Measurements from ENCODE around the gene CSNK1D.
A peak's percentile ranks its signal among the peaks of the same experiment; 100 is the strongest.
"Not testable (repeated sequence)": the region's sequence is repeated elsewhere in the genome, so short reads cannot be mapped to it uniquely, and the experiment has no call there.

CSNK1D gene

DNA sequence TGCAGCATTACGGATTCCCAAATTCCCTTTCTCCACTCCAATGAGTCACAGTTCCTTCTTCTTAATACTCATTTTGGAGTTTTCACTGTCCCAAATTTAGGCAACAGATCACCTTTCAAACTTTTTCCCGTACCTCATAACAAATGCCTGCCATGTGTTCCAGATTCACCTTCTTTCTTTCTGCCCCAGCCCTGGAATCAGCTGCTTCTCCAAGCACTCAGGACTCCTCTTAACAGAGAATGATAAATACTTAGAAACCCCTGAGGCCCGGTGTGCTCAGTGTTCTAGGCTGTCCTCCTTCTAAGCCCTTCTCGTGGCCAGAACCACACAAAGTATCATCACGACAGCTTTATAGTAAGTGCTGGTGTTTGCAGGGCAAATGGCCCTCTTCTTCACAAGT is 14.9 kb downstream of the CSNK1D start:
- H3K27ac ChIP-seq: no peak overlapping the region

DNA sequence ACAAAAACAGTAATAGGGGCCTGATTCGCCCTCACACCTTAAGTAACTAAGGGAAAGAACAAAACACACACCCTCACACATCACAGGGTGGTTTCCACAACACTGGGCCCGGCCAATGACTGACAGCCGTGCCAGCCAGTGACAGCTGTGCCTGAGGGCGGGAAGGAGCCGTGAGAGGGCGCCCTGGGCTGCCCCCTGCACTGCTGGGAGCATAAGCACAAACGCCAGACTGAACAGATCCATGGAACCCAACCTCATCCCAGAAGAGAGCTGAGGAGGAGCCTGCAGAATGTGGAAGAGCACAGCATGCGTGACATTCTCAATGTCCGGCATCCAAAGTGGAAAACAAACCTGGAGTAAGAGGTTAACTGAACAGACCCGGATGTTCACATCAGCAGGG is 16.0 kb downstream of the CSNK1D start:
- Histone ChIP-seq H3K4me3 (no peak overlapping the region), H3K27ac (peak overlapping the region in 3 of 21 experiments; percentile 7 to 45 (median 28))

More for the DNA sequence above, 14.9 kb downstream of the CSNK1D start:
- H3K4me3 ChIP-seq: no peak overlapping the region

DNA sequence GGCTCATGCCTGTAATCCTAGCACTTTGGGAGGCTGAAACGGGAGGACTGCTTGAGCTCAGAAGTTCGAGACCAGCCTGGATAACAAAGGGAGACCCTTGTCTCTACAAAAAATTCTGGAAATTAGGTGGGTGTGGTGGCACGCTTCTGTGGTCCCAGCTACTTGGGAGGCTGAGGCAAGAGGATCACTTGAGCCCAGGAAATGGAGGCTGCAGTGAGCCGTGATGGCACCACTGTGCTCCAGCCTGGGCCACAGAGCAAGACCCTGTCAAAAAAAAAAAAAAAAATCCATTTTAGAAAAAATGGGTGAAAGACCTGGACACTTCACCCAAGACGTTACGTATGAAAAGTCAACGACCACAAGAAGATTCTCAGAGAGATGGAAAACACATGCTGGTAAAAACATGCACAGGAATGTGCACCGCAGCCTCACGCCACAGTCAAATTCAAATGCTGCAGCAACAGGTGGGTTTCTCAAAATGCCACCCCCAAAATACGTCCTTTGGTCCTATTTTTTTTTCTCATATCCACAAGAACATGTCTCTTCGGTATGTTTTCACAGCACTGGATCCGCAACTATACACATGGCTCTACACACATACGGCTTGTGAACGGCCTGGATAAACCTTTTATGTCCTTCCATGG is 17.1 kb downstream of the CSNK1D start:
- no peak overlapping the region for H3K4me3 ChIP-seq
- H3K27ac ChIP-seq: no peak overlapping the region

DNA sequence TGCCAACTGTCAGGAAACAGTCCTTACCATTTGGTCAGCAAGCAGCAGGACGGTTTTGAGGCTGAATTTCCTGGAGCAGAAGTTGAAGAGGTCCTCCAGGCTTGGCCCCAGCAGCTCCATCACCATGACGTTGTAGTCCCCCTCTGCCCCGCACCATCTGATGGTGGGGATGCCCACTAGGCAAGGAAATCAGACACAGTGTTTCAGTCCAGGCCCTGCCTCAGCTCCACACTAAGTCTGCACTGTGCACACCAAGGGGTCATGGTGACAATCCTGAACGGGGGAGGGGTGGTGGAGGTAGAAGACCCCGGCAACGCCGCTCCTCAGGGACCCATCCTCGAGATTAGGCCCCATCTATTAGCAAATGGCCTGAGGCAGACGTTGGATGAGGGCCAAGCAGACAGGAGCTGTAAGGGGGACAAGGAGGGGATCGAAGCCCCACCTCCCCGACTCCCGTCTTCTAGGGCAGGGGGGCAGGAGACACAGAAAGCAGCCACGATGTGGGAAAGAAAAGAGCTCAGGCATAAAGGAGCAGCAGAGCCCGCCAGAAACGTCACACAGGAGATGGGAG is 18.0 kb downstream of the CSNK1D start:
- Histone ChIP-seq H3K27ac (no peak overlapping the region), H3K4me3 (no peak overlapping the region)

DNA sequence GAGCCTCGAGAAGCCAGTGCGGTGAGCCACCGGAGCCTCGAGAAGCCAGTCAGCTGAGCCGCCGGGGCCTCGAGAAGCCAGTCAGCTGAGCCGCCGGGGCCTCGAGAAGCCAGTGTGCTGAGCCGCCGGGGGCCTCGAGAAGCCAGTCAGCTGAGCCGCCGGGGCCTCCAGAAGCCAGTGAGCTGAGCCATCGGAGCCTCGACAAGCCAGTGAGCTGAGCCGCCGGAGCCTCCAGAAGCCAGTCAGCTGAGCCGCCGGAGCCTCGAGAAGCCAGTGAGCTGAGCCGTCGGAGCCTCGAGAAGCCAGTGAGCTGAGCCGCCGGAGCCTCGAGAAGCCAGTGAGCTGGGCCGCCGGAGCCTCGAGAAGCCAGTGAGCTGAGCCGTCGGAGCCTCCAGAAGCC is 18.8 kb downstream of the CSNK1D start:
- not testable (repeated sequence) for H3K27ac ChIP-seq, H3K4me3 ChIP-seq

DNA sequence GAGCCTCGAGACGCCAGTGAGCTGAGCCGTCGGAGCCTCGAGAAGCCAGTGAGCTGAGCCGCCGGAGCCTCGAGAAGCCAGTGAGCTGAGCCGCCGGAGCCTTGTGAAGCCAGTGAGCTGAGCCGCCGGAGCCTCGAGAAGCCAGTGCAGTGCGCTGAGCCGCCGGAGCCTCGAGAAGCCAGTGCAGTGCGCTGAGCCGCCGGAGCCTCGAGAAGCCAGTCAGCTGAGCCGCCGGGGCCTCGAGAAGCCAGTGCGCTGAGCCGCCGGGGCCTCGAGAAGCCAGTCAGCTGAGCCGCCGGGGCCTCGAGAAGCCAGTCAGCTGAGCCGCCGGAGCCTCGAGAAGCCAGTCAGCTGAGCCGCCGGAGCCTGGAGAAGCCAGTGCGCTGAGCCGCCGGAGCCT is 19.4 kb downstream of the CSNK1D start:
- H3K4me3 ChIP-seq, H3K27ac ChIP-seq: not testable (repeated sequence)

DNA sequence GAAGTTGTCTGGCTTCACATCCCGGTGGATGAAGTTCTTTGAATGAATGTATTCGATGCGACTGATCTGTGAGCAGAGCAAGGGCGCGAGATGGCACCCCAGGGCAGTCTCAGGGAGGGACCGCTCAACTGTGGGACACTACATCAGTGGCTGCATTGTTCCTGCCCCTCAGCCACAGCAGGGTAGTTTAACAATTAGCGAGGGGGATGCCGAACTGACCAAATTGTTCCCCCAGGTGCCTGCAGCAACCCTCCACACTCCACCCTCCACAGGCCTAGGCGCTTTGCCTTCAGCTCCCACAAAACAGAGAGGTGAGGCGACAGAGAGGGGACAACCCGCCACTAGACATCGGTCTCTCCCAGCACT is 20.3 kb downstream of the CSNK1D start:
- H3K27ac ChIP-seq: no peak overlapping the region

DNA sequence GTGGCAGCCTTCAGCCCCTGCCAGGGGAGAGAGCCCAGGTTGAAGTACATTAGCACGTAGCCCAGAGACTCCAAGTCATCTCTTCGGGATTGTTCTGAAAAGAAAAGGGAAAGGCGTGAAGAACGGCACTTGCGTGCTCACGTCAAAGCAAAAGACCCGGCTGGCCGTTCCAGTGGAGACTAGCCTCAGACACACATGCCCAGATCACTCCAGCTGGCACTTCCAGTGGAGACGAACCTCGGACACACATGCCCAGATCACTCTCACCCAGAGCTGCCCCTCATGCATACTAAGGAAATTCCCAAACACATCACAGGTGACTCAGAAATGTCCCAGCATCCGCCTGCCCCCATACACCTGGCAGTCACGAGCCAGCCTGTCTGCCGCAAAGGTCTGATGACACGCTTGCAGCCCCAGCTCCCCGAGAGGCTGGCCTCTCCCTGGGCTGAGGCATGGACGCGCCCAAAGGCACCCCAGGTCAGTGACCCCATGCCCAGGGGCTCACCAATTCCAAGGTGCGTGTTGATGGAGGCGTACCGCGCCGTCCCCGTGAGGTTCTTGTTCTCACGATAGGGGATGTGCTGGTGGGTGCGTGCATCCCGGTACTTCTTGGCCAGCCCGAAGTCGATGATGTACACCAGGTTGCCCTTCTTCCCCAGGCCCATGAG is 20.9 kb downstream of the CSNK1D start:
- Histone ChIP-seq H3K27ac (no peak overlapping the region), H3K4me3 (no peak overlapping the region)

More for the DNA sequence above, 20.3 kb downstream of the CSNK1D start:
- no peak overlapping the region for H3K4me3 ChIP-seq

DNA sequence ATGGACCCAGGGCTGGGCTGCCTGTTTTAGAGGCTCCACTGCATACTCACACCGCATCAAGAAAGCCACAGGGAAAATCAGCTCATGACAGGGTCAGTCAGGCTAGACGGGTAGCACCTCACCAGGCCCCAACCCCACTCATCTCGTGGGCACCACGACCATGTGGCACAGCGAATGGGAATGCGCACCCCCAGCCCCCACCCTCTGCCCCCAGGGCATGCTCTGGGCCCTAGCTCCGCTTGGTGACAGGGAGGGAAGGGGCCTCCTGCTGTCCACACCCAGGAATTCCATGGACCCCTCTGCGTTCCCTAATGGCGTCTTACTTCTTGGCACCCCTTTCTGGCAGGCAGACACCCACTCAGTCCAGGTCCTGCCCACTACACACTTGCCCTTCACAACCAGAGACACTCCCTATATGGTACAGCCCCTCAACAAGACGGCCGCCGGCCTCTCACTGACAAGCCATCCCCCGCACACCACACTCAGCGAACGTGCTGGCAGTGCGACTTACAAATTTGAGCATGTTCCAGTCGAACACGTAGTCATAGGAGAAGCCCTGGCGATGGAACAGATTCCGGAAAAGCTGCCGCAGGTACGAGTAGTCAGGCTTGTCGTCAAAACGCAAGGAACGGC is 22.5 kb downstream of the CSNK1D start:
- no peak overlapping the region for H3K4me3 ChIP-seq

DNA sequence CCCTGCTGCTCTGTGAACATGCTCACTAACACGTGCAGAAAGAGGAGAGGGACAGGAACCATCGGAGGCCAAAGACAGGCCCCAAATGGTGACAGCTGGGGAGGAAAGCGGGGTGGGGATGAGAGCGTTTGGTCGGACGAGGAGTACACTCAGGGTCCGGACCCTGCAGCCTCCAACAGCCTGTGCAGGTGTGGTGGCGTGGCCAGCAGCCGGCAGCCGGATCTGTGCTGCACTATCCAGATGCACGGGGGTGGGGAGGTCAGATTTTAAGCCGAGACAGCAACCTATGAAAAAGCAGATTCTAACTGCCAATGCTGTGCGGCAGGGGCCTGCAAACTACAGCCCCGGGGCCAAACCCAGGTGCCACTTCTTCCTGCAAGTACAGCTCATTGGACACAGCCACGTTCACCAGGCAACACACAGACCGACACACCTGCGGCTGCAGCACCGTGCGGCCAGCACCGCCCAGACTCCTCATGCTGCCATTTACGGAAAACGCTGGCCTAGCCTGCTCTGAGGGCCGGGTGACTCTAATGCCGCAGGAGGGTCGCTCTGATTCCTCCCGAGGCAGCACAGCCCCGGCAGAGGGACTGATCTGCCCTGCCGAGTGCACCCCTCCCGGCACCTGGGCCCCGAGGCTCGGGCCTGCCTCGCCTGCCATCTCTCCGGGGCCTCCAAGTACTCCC is 23.5 kb downstream of the CSNK1D start:
- H3K4me3 ChIP-seq: no peak overlapping the region
- H3K27ac ChIP-seq: no peak overlapping the region

More for the DNA sequence above, 22.5 kb downstream of the CSNK1D start:
- H3K27ac ChIP-seq: no peak overlapping the region

DNA sequence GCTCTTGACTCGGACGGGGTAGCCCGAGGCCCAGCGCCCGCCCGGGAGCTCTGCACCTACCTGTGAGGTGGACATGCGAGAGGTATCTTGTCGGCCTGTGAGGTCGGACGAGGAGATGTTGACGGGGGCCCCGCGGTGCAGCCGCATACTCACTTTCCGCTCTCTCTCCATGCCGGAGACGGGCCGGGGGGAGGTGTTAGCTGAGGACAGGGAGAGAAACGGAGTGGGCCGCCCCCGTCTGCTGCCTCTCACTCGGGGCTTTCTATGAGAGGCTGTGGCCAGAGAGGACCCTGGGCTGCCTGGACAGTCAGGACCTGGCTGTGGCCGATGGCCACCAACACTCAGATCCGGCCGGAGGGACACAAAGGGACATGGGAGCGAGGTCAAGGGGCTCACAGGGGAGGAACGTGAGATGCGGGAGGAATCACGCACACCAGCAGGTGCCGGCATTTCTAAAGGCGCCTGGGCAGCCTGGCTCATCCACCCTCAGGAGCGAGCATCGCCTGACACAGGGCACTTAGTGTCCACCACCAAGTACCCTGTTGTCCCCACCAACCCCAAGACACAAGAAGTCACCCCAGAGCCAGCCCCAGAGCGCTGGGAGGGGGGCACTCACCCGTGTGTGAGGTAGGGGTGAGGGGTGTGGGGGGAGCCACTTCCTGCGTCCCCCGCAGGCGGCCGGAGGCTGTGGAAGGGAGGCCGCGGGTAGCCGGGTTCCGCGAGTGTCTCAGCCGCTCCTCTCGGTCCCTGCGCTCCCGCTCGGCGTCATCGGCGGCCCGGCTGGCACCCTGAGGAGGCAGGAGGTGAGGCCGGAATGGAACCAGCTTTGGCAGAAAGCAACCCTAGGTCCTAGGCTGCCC is 24.5 kb downstream of the CSNK1D start:
- H3K4me3 ChIP-seq: no peak overlapping the region
- H3K27ac ChIP-seq: no peak overlapping the region

DNA sequence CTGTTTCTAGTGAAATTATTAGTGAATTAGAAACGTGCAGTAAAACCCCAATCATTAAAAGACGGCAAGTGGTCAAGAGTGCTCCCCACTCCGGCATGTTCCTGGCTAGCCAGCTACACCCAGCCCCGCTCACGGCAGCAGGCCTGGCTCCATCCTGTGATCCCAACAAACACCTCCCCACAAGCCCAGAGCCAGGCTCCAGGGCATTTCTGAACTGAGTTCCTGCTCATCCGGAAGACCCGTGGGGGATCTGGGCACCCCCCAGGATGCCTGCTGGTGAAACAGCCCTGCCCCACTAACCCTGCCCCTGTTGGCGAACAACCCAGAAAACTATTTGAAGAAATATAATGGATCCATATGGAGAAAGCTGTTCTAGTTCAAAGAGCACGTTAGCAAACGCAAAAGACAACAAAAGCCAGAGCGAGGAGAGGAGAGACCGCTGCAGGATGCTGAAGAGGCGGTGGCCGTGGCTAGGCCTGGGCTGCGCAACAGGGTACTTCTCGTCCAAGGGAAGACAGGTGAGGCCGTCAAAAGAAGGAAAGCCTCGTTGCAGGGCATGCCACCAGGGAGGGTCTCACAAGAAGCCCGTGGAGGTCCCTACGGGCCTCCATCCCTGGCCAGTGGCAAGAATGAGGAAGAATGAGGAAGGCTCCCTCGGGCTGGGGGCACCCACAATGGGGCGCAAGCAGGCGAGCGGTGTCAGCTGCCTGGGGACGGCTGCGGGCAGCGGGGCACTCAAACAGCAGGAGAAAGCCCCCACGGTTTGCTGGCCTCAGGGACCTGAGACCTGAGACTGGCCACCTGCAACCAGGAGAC is 25.4 kb downstream of the CSNK1D start:
- H3K4me3 ChIP-seq: no peak overlapping the region
- H3K27ac ChIP-seq: peak overlapping the region in 3 of 21 experiments; percentile 72 to 82 (median 81)

DNA sequence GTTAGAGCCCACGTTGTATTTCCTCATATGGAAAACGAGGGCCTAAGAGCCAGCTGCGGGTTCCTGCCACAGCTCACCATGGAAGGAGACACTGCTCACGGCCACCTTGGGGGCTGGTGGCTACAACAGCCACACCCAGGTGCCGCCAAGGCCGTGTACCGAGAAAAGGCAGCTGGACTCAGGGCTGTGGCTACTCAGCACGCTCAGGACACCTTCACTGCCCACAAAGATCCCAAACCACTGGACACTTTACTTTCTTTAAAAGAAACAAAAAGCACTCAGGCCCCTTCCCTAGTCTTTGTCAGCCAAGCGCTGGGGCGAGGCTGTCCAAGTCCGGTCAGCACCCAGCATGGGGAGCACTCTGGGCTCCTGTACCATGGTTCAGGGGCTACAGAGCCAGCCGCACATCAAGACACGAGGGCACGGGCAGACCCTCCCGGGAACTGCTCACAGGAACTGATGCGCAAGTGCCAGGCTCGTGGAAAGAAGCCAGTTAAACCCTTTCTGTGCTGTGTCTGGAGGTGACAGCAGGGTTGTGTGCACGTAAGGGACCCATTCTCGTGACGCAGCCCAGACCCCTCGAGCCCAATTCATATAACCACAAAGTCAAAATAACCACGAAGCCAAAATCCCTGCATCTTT is 26.2 kb downstream of the CSNK1D start:
- Histone ChIP-seq H3K27ac (peak overlapping the region in 14 of 21 experiments; percentile 16 to 82 (median 60)), H3K4me3 (no peak overlapping the region)

DNA sequence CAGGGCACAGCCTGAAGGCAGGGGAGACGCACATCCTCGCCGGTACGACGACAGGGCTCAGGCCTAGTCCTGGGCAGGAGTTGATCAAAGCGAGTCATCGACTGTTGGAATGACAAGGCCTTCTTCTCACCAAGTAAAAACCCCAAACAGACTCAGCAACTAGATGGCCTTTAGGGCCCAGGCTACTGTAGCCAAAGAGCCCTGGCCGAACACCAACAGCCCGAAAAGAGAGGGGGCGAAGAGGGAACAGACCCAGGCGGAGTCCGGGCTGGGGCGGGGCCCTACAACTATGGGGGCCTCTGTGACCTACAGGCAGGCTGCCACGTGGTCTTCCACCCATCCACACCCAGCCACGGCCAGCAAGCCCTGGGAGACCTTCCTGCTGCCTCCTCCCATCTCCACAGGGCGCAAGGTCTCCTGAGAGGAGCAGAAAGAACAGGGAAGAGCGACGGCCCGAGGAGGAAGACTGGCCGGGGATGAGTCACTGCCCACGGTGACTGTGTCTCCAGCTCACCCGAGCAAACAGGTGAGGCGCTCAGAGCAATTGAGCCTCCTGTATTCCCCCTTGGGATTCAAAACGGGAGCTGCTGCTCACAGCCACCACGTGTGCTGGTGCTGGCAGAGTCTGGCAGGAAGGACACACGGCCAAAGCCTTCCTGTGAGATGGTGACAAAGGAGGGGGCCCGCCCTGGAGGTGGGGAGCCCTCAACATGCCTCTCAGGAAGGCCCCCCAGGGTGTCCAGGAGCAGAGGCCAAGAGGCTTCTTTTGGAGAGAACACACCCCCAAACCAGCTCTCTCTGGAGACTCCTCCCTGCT is 26.9 kb downstream of the CSNK1D start:
- Histone ChIP-seq H3K27ac (peak overlapping the region in 16 of 21 experiments; percentile 15 to 82 (median 56)), H3K4me3 (no peak overlapping the region)

DNA sequence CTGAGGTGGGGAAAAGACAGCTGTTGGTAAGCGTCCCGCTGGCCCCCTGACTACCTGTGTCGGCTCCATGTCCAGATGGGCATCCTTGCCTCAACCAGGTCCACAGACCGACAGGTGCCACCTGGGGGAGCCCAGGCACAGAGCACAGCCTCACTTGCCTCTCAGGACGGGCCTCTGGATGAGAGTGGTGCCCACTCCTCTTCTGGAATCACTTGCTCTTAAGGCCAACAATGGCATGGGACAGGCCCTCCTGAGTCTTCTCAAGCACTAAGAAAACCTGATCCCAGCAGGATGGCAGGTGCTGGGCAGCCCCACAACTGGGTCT is 27.5 kb downstream of the CSNK1D start:
- Histone ChIP-seq H3K4me3 (no peak overlapping the region), H3K27ac (peak overlapping the region in 11 of 21 experiments; percentile 36 to 82 (median 66))

DNA sequence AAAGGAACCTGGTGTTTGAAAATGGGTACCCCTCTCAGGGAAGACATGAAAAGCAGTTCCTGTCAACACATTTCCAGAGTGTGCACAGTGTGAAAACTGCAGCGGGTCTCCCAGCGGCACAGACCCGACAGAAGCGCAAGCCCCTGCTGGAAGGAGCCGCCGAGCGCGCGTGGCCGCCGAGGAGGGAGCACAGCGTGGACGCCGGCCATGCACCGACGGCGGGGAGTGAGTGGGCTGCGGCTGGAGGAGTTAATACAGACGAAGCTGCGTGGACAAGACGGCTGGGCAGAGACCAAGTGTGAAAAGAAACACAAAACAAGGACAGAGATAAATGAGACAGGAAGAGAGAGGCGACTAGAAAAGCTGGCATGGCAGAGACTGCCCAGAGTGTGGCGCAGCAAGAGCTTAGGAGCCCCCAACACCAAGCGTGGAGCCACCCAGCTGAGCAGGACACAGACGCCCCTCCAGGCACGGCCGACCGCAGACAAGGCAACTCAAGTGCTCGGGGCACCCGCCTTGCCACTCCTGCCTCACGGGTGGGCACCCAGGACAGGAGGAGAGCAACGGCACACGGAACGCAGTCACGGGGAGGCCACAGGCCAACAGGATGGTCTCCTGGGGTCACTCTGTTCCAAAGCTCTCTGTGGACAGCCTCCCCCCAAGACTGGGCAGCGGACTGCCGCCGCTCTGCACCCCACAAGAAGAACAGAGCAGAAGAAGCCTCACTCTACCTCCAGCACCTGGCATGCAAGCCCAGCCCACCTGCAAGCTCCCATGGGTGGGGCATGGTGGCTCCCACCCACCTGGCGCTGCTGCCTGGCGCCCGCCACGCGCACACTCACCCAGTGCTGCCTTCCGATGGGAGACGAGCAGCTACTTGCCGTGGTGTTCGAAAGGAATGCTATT is 28.1 kb downstream of the CSNK1D start:
- Histone ChIP-seq H3K4me3 (no peak overlapping the region), H3K27ac (peak overlapping the region in 9 of 21 experiments; percentile 36 to 82 (median 69))
